Ishikawa (cell line): Measurements from ENCODE around the gene DEPDC1.

Source experiments
- CEBPB ChIP-seq: IDR thresholded peaks from 2 replicates; pipeline ENCODE4 v1.6.1; 2012
- CREB1 ChIP-seq: IDR thresholded peaks from 2 replicates; pipeline ENCODE4 v1.6.1; 2012; ENCODE audit warnings: low read depth
- EGR1 ChIP-seq: IDR thresholded peaks from 2 replicates; pipeline ENCODE4 v1.6.1; 2012
- EP300 ChIP-seq: IDR thresholded peaks from 2 replicates; pipeline ENCODE4 v1.6.1; 2012; ENCODE audit warnings: borderline replicate concordance
- FOXM1 ChIP-seq: IDR thresholded peaks from 2 replicates; pipeline ENCODE4 v1.6.1; 2012; ENCODE audit warnings: low read depth, borderline replicate concordance
- NFIC ChIP-seq: IDR thresholded peaks from 2 replicates; pipeline ENCODE4 v1.6.1; 2012
- RAD21 ChIP-seq: IDR thresholded peaks from 2 replicates; pipeline ENCODE4 v1.6.1; 2012; ENCODE audit warnings: low read depth
- TAF1 ChIP-seq: IDR thresholded peaks from 2 replicates; pipeline ENCODE4 v1.6.1; 2012; ENCODE audit warnings: low read depth, mild to moderate bottlenecking
- TCF12 ChIP-seq: IDR thresholded peaks from 2 replicates; pipeline ENCODE4 v1.6.1; 2012; ENCODE audit warnings: low read depth
- TEAD4 ChIP-seq: IDR thresholded peaks from 2 replicates; pipeline ENCODE4 v1.6.1; 2012
- YY1 ChIP-seq: IDR thresholded peaks from 2 replicates; pipeline ENCODE4 v1.6.1; 2012; ENCODE audit warnings: low read depth
- ZBTB7A ChIP-seq: IDR thresholded peaks from 2 replicates; pipeline ENCODE4 v1.6.1; 2012; ENCODE audit warnings: low read depth
- TF ChIP-seq, protein P1 (sequence below): IDR thresholded peaks from 2 replicates; pipeline ENCODE4 v1.6.1; 2012; ENCODE audit warnings: low read depth, mild to moderate bottlenecking
- TF ChIP-seq, protein P2 (sequence below): IDR thresholded peaks from 2 replicates; pipeline ENCODE4 v1.6.1; 2012
- TF ChIP-seq, protein P3 (sequence below): IDR thresholded peaks from 2 replicates; pipeline ENCODE4 v1.6.1; 2012

Gene DEPDC1

DNA sequence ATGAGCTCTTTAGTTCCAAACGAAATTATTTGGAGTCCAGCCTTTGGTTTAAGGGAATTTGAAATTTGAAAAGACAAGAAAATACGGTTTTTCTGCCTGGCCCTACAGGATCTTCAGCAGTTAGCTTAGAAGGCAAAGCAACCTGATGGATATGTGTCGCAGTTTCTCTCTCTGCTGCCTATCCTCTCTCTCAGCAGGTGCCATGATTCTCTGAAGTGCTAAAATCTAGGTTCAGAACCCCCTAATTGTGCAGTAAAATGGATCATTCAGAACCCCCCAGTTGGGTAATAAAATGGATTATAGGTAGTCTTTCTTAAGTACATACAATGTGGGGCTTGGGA is 446 bp upstream of the DEPDC1 start:
- no peak for TF ChIP-seq TEAD4
- no peak for TF ChIP-seq CREB1
- TF ChIP-seq TCF12 = no peak
- TF ChIP-seq, protein P1, sequence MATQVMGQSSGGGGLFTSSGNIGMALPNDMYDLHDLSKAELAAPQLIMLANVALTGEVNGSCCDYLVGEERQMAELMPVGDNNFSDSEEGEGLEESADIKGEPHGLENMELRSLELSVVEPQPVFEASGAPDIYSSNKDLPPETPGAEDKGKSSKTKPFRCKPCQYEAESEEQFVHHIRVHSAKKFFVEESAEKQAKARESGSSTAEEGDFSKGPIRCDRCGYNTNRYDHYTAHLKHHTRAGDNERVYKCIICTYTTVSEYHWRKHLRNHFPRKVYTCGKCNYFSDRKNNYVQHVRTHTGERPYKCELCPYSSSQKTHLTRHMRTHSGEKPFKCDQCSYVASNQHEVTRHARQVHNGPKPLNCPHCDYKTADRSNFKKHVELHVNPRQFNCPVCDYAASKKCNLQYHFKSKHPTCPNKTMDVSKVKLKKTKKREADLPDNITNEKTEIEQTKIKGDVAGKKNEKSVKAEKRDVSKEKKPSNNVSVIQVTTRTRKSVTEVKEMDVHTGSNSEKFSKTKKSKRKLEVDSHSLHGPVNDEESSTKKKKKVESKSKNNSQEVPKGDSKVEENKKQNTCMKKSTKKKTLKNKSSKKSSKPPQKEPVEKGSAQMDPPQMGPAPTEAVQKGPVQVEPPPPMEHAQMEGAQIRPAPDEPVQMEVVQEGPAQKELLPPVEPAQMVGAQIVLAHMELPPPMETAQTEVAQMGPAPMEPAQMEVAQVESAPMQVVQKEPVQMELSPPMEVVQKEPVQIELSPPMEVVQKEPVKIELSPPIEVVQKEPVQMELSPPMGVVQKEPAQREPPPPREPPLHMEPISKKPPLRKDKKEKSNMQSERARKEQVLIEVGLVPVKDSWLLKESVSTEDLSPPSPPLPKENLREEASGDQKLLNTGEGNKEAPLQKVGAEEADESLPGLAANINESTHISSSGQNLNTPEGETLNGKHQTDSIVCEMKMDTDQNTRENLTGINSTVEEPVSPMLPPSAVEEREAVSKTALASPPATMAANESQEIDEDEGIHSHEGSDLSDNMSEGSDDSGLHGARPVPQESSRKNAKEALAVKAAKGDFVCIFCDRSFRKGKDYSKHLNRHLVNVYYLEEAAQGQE = no peak
- no peak for TF ChIP-seq RAD21
- TF ChIP-seq TAF1 = no peak
- TF ChIP-seq, protein P2, sequence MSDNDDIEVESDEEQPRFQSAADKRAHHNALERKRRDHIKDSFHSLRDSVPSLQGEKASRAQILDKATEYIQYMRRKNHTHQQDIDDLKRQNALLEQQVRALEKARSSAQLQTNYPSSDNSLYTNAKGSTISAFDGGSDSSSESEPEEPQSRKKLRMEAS = no peak
- TF ChIP-seq FOXM1 = no peak
- TF ChIP-seq EGR1 = no peak

DNA sequence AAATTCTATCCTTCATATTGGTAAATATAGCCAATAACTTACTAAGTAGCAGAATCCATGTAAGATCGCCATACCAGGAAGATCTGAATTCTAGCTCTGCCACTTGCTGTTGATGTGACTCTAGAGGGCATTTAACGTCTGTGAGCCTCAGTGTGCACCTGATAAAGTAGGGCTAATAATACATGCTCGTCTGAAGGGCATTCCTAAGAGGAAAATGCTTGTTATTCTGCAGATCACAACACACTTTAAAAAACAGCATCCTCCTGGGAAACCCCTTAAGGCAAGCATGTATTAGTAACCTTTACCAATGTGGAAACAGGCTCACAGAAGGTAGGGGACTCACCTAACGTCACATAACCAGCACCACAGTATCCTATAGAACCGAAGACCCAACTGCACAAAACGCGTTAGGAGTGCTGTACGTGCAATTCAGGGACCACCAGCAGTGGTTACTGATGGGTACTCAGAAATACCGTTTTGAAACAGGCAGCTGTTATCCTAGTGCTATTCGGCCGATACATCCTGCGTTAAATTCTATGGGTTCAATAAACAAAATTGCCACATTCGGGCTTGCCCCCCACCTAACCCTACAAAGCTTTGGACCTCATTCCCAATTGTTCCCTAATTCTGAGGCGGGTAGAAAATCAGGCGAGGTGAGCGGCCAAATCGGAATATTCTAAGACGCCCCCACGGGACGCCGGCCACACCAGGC is 758 bp downstream of the DEPDC1 start:
- TF ChIP-seq YY1 (no peak), ZBTB7A (no peak), TAF1 (no peak), CREB1 (no peak), RAD21 (no peak), NFIC (no peak), EGR1 (no peak)
- TF ChIP-seq, protein P1 = no peak

DNA sequence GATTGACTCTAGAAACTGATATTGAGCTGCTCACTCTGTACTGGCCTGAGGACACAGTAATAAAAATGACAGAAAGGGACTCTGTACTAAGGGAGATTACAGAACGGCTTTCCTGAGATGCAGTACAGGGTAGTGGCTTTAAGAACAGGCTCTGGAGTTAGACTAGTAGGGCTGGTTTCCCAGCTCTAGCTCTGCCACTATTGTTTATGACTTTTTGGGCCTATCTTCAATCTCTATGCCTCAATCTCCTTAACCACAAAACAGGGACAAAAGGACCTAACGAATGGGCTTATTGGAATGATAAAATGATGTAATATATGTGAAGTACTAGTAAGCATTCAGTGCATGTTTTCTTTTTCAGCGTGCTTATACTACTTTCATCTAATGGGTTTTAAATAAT is 1.4 kb downstream of the DEPDC1 start:
- no peak for TF ChIP-seq TEAD4
- TF ChIP-seq EP300 = no peak
- no peak for TF ChIP-seq YY1
- no peak for TF ChIP-seq FOXM1
- no peak for TF ChIP-seq CEBPB
- no peak for TF ChIP-seq CREB1
- TF ChIP-seq, protein P3, sequence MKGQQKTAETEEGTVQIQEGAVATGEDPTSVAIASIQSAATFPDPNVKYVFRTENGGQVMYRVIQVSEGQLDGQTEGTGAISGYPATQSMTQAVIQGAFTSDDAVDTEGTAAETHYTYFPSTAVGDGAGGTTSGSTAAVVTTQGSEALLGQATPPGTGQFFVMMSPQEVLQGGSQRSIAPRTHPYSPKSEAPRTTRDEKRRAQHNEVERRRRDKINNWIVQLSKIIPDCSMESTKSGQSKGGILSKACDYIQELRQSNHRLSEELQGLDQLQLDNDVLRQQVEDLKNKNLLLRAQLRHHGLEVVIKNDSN = no peak
- TF ChIP-seq TCF12 = no peak

DNA sequence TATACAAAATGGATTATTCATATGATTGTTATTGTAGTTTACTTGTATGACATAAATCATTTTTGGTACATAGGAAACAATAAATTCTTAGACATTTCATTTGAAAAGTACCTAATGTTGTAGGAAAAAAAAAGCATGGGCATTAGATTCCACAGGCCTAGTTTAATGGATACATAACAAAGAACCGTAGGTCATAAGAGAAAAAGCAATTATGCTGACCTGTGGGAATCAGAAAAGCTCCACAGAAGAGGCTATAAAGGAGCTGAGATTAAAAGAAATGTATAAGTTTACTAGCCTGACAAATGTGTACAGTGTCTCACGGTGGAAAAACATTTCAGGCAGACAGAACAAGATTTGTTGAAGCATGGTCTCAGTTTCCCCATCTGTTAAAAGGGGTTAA is 3.7 kb downstream of the DEPDC1 start:
- TF ChIP-seq RAD21 (no peak), CEBPB (no peak), EP300 (no peak), ZBTB7A (no peak)
- TF ChIP-seq, protein P2 = no peak
- TF ChIP-seq, protein P3 = no peak
- TF ChIP-seq, protein P1 = no peak

DNA sequence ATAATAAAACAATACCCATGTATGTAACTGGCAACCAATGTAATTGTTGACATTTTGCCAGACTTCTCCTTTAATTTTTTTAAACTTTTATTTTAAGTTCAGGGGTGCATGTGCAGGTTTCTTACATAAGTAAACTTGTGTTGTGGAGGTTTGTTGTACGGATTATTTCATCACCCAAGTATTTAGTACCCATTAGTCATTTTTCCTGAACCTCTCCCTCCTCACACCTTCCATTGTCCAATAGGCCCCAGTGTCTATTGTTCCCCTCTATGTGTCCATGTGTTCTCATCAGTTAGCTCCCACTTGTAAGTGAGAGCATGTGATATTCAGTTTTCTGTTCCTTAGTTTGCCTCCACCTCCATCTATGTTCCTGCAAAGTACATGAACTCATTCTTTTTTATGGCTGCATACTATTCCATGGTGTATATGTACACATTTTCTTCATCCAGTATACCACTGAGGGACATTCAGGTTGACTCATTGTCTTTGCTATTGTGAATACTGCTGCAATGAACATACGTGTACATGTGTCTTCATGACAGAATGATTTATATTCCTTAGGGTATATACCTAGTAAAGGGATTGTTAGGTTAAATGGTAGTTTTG is 6.7 kb downstream of the DEPDC1 start:
- no peak for TF ChIP-seq FOXM1
- no peak for TF ChIP-seq EGR1
- TF ChIP-seq TCF12 = no peak
- TF ChIP-seq ZBTB7A = no peak
- TF ChIP-seq, protein P3 = no peak
- TF ChIP-seq, protein P2 = no peak
- TF ChIP-seq CEBPB = no peak
- no peak for TF ChIP-seq TAF1
- no peak for TF ChIP-seq RAD21
- TF ChIP-seq CREB1 = no peak
- TF ChIP-seq TEAD4 = no peak
- TF ChIP-seq, protein P1 = no peak
- no peak for TF ChIP-seq YY1
- no peak for TF ChIP-seq EP300
- no peak for TF ChIP-seq NFIC
